Measurements from ENCODE around the gene TNFRSF6B. TPM values are rescaled to one million over a fixed set of nuclear protein-coding genes. Genes with fewer than 3 reads are reported as not detected.
"Not testable (repeated sequence)": the region's sequence is repeated elsewhere in the genome, so short reads cannot be mapped to it uniquely, and the experiment has no call there.

Gene TNFRSF6B, protein sequence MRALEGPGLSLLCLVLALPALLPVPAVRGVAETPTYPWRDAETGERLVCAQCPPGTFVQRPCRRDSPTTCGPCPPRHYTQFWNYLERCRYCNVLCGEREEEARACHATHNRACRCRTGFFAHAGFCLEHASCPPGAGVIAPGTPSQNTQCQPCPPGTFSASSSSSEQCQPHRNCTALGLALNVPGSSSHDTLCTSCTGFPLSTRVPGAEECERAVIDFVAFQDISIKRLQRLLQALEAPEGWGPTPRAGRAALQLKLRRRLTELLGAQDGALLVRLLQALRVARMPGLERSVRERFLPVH
- not detected for polyA plus RNA-seq (ENCODE audit: low read depth in 6 of 6)

DNA sequence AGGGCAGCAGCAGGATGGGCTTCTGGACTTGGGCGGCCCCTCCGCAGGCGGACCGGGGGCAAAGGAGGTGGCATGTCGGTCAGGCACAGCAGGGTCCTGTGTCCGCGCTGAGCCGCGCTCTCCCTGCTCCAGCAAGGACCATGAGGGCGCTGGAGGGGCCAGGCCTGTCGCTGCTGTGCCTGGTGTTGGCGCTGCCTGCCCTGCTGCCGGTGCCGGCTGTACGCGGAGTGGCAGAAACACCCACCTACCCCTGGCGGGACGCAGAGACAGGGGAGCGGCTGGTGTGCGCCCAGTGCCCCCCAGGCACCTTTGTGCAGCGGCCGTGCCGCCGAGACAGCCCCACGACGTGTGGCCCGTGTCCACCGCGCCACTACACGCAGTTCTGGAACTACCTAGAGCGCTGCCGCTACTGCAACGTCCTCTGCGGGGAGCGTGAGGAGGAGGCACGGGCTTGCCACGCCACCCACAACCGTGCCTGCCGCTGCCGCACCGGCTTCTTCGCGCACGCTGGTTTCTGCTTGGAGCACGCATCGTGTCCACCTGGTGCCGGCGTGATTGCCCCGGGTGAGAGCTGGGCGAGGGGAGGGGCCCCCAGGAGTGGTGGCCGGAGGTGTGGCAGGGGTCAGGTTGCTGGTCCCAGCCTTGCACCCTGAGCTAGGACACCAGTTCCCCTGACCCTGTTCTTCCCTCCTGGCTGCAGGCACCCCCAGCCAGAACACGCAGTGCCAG is at the start of gene TNFRSF6B:
TNFRSF6B (plus strand) TSS at position 25 of the 729 bp plus-strand sequence; CDS start at position 141, 116 bp downstream.
- Mint-ChIP-seq H3K27me3 (no peaks in the 10 kb centered on the region), H3K27ac (peak within 1 kb of the TSS in 4 of 6 donors; percentile 29 to 80 (median 49)), H3K4me1 (peaks cover 5 to 13% (median 6%) of the 10 kb centered on the region in 3 donors), H3K9me3 (no peaks in the 10 kb centered on the region), H3K4me3 (peak within 1 kb of the TSS in 6 of 8 donors; percentile 41 to 63 (median 54)), H3K36me3 (no peaks in the 10 kb centered on the region)
- ATAC-seq (ENCODE audit: low read depth in 2 of 2) (peak; percentile 9 to 17), DNase-seq (no peak)

DNA sequence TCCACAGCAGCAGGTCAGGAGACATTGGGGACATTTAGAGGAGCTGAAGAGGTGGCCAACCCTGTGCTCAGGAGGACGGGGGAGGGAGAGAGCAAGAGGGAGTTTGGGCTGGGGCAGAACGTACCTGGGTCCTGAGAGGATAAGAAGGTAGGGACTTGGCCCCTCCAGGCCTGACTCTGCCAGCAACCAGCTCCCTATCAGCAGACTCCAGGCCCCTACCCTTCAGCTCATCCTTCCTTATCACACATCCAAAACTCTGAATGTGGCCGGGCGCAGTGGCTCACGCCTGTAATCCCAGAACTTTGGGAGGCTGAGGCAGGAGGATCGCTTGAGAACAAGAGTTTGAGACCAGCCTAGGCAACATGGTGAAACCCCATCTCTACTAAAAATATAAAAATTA is 48.3 kb upstream of the TNFRSF6B start:
- DNase-seq (no peak), ATAC-seq (ENCODE audit: low read depth in 2 of 2) (no peak)
- Mint-ChIP-seq H3K4me1 (peaks cover under 1 to 23% (median 13%) of the 10 kb centered on the region in 3 donors), H3K4me3 (peak overlapping the region in 1 of 8 donors; percentile 11), H3K36me3 (no peaks in the 10 kb centered on the region), H3K27me3 (no peaks in the 10 kb centered on the region), H3K9me3 (no peaks in the 10 kb centered on the region), H3K27ac (no peak overlapping the region)

DNA sequence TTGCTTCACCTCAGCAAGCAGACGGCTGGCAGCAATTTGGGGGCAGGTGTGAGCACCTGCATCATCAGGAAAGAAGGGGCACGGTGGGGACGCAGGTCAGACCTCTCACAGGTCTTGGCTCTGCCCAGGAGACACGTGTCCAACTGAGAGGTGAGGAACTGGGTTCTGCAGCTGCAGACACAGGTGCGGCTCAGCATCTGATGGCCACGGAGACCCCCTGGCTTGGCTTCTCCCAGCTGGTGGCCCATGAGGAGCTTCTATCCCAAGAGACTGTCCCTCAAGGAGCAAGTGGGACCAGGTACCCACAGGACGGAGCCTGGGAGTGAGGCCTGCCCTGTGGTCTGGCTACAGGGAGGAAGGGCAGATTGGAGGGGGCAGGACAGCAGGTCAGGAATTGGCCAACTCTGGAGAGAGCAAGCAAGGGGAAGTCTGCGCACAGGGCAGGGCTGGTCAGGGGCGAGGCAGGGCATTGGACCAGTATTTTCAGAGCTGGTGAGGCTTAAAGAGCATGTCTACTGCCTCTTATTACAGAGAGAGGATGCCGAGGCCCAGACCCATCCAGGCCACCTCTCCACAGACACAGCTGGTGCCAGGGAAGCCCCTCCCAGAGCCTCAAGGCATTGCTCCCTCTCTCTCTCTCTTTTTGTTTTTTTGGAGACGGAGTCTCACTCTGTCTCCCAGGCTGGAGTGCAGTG is 47.4 kb upstream of the TNFRSF6B start:
- Mint-ChIP-seq H3K9me3 (no peaks in the 10 kb centered on the region), H3K4me1 (peaks cover 5 to 19% (median 15%) of the 10 kb centered on the region in 3 donors), H3K27me3 (no peaks in the 10 kb centered on the region), H3K4me3 (peak overlapping the region in 1 of 8 donors; percentile 35), H3K27ac (no peak overlapping the region), H3K36me3 (no peaks in the 10 kb centered on the region)
- ATAC-seq (ENCODE audit: low read depth in 2 of 2) (no peak), DNase-seq (no peak)

DNA sequence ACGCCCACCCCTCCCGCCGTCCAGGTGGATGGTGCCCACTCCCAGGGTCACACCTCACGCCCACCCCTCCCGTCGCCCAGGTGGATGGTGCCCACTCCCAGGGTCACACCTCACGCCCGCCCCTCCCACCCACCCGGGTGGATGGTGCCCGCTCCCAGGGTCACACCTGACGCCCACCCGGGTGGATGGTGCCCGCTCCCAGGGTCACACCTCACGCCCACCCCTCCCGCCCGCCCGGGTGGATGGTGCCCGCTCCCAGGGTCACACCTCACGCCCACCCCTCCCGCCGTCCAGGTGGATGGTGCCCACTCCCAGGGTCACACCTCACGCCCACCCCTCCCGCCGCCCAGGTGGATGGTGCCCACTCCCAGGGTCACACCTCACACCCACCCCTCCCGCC is 46.0 kb upstream of the TNFRSF6B start:
- H3K9me3 Mint-ChIP-seq; H3K27me3 Mint-ChIP-seq; DNase-seq; ATAC-seq (ENCODE audit: low read depth in 2 of 2); H3K27ac Mint-ChIP-seq; H3K36me3 Mint-ChIP-seq; H3K4me3 Mint-ChIP-seq: not testable (repeated sequence)
- peaks cover 10 to 26% (median 11%) of the 10 kb centered on the region in 3 donors for H3K4me1 Mint-ChIP-seq

DNA sequence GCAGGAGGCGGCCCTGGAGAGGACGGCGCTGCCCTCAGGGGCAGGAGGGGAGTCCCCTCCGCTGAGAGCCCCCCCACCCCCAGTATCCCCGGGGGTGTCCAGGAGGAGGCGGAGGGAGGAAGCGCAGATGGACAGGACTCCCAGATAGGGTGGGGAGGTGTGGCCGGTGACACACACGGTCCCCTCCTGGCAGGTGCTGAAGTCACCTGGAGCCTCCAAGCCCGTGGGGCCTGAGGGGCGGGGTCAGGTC is 44.6 kb upstream of the TNFRSF6B start:
- Mint-ChIP-seq H3K9me3 (no peaks in the 10 kb centered on the region), H3K27me3 (no peaks in the 10 kb centered on the region), H3K27ac (peak overlapping the region in 1 of 6 donors; percentile 68), H3K4me3 (peak overlapping the region; percentile 84 to 90 (median 88)), H3K36me3 (no peaks in the 10 kb centered on the region), H3K4me1 (peaks cover 10 to 26% (median 11%) of the 10 kb centered on the region in 3 donors)
- ATAC-seq (ENCODE audit: low read depth in 2 of 2) = peak; percentile 37 to 40
- DNase-seq = no peak

DNA sequence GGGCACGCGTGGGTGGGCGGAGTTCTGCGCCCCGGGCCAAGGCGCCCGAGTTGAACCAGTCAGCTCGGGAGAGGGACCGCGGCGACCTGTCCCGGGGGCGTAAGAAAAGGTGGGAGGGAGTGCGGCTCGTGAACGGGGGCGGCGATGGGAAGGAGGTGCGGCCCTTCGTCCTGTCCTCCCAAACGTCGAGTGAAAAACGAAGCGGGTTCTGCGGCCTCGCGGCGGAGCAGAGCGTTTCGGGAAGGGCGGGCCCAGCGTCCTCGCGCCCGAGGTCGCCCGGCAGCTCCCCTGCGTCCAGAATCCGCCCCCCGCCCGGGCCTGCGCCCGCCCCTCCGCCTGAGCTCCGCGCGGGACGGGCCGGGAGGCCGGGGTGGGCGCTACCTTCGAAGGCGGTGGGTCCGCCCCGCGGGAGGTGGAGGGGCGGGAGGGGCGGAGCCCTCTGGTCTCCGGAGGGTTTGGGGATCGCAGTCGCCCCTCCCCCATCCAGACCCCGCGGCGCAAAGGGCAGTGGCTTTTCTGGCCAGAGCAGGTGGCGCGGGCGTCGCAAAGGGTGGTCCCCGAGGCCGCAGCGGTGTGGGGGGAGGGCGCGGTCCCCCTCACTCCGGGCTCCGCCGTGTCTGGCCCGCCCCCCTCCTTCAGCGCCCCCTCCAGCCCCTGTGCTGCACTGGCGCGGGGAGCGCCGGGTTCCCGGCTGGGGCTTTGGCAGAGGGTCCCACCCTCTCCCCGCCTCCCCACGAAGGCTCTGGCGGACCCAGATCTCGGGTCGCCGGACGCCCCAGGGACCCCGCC is 44.1 kb upstream of the TNFRSF6B start:
- no peak overlapping the region for H3K27ac Mint-ChIP-seq
- ATAC-seq (ENCODE audit: low read depth in 2 of 2) (peak; percentile 49 to 54), DNase-seq (no peak)
- H3K27me3 Mint-ChIP-seq = no peaks in the 10 kb centered on the region
- peaks cover 10 to 26% (median 11%) of the 10 kb centered on the region in 3 donors for H3K4me1 Mint-ChIP-seq
- H3K36me3 Mint-ChIP-seq = no peaks in the 10 kb centered on the region
- peak overlapping the region in 7 of 8 donors; percentile 61 to 90 (median 87) for H3K4me3 Mint-ChIP-seq
- no peaks in the 10 kb centered on the region for H3K9me3 Mint-ChIP-seq

DNA sequence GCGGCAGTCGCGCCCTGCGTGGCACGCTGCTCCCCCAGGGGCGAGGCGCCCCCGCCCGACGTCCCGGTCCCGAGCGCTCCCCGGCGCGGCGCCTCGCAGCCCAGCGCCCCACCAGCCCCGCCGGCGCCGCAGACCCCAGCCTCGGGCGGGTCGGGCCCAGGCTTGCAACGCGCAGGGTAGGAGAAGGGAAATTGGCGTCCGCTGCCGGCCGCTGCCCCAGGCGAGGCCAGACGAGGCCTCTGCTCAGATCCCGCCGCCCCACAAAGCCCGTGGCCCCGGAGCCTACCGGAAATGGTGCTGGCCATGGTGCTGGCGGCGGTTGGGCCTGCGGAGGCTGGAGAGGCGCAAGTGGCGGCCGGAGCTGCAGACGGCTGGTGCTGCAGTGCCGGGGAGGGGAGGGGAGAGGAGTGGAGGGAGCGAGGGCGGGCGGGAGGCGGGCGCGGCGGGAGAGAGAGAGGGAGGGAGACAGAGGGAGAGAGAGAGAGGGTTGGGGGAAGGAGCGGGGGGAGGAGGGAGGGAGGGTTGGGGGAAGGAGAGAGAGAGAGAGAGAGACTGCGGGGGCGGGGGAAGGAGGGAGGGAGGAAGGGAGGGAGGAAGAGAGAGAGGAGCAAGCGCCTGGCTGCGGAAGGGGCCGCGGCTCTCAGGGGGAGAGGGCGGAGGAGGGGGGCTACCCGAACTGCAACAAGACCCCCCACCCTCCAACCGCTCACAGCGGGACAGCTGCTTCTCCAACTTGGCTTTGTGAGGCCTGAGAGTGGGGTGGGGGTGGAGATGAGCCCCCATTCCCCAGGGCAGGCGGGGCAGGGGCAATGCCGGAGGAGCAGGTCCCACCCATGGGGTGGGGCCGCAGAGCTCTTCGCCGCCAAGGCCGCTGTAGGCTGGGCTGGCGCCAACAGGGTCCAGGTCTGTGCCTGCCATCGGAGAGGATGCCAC is 43.1 kb upstream of the TNFRSF6B start, which contains the start of gene STMN3:
STMN3 (minus strand) TSS at position 384 of the 933 bp plus-strand sequence; CDS start at position 305, 79 bp downstream.
- Mint-ChIP-seq H3K9me3 (no peaks in the 10 kb centered on the region), H3K4me3 (peak within 1 kb of the TSS; percentile 64 to 90 (median 76)), H3K36me3 (no peaks in the 10 kb centered on the region), H3K4me1 (peaks cover 11 to 32% (median 16%) of the 10 kb centered on the region in 3 donors), H3K27me3 (no peaks in the 10 kb centered on the region), H3K27ac (no peak within 1 kb of the TSS)
- peak; percentile 46 to 49 for ATAC-seq (ENCODE audit: low read depth in 2 of 2)
- DNase-seq = peak; percentile 67

DNA sequence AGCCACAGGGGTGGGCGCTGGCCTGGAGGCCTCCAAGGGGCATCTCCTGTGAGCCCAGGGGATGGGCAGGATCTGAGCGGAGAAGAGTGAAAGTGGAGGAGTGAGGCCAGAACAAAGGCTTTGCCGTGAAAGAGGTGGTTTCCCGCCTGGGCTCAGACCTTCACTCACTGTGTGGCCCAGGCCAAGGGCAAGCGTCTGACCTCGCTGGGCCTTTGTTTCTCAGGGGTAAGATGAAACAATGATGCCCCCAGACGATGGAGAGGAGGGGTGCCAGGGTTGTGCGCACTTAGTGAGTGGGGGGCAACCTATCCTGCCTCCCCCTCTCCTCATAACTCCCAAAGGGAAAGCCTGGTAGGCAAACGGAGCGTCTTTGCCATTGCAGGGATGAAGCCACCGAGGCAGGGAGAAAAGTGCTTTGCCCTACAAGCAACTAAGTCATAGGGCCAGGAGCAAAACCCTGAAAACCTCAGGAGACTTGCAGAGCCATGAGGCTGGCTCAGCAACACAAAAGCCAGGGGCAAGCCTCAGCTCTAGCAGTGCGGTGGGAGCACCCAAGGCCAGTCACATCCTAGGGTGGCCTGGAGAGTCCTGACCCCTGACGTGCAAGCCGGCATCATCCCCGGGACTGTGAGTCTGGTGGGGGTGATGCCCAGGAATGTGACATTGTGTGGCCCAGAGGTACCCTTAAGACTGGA is 42.3 kb upstream of the TNFRSF6B start:
- no peak overlapping the region for H3K27ac Mint-ChIP-seq

DNA sequence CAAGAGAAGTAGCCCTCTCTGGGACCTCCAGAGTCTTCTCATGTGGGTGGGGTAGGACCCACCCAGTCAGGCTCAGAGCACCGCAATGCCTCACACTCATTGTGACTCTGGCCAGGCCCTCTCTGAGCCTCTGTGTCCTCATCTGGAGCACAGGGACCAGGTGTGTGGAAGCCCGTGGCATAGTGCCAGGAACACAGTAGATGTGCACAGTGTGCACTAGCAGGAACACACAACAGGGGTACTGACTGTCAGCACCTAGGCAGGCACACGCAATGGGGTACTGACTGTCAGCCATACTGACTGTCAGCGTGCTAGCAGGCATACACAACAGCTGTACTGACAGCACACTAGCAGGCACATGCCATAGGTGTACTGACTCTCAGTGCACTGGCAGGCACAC is 41.2 kb upstream of the TNFRSF6B start:
- Mint-ChIP-seq H3K36me3 (no peaks in the 10 kb centered on the region), H3K9me3 (no peaks in the 10 kb centered on the region), H3K4me1 (peaks cover 18 to 49% (median 36%) of the 10 kb centered on the region in 3 donors), H3K4me3 (peak overlapping the region in 3 of 8 donors; percentile 6 to 68 (median 8)), H3K27ac (no peak overlapping the region), H3K27me3 (no peaks in the 10 kb centered on the region)
- ATAC-seq (ENCODE audit: low read depth in 2 of 2) (no peak), DNase-seq (no peak)

More for the DNA sequence above, 42.3 kb upstream of the TNFRSF6B start:
- Mint-ChIP-seq H3K4me1 (peaks cover 18 to 40% (median 25%) of the 10 kb centered on the region in 3 donors), H3K9me3 (no peaks in the 10 kb centered on the region), H3K4me3 (peak overlapping the region; percentile 64 to 82 (median 70)), H3K36me3 (no peaks in the 10 kb centered on the region), H3K27me3 (no peaks in the 10 kb centered on the region)
- DNase-seq (no peak), ATAC-seq (ENCODE audit: low read depth in 2 of 2) (no peak)

DNA sequence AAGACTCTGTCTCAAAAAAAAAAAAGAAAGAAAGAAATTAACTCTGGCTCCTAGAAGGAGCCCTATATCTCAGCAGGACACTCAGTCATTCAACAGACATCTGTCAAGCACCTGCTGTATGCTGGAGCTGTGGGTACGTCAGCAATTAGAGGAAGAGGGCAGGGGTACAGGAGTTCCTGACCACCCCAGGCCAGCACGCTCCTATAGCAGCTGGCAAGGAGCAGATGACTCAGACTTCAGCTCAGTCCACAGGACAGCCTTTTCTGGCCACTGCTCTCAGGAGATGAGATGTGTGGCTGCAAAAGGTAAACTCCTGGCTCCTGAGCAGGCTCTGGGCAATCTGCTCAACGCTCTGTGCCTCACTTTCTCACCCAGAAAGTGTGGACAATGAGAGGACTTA is 40.0 kb upstream of the TNFRSF6B start:
- Mint-ChIP-seq H3K9me3 (no peaks in the 10 kb centered on the region), H3K27ac (peak overlapping the region in 2 of 6 donors; percentile 51 to 57), H3K36me3 (no peaks in the 10 kb centered on the region), H3K27me3 (no peaks in the 10 kb centered on the region), H3K4me3 (peak overlapping the region in 5 of 8 donors; percentile 10 to 100 (median 95)), H3K4me1 (peaks cover 18 to 43% (median 36%) of the 10 kb centered on the region in 3 donors)
- ATAC-seq (ENCODE audit: low read depth in 2 of 2) (no peak), DNase-seq (no peak)

DNA sequence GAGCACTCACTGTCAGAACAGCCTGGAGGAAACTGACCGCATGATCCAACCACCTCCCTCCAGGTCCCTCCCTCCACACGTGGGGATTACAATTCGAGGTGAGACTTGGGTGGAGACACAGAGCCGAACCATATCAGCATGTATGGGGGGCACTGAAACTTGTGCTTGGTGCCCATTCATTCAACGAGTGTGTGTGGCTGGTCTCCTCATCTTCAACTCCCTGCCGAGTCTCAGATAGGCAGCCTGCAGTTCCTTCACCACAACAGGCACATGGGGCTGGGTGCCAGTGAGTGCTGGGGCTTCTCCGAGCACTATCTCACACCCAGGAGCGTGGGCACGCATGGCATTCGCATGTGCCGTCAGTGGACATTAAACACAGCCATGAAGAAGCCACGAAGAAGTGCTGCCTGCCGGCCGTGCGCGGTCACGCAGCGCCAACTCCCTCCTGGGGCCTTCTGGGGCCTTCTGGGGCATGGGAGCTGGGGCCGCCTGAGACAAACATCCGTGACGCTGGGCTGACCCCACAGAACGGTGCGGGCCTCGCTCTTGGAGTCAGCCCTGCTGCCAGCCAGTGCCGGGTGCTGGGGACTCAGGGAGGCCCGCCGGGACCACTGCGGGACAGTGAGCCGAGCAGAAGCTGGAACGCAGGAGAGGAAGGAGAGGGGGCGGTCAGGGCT is 39.1 kb upstream of the TNFRSF6B start:
- ATAC-seq (ENCODE audit: low read depth in 2 of 2) = no peak
- Mint-ChIP-seq H3K36me3 (no peaks in the 10 kb centered on the region), H3K27me3 (no peaks in the 10 kb centered on the region), H3K9me3 (no peaks in the 10 kb centered on the region), H3K4me1 (peaks cover 14 to 36% (median 34%) of the 10 kb centered on the region in 3 donors), H3K4me3 (peak overlapping the region; percentile 86 to 100 (median 96)), H3K27ac (peak overlapping the region in 2 of 6 donors; percentile 89 to 96)
- no peak for DNase-seq

All from naive B cell (primary cell).